Kidney (tissue), 14 donors: Measurements from ENCODE around the gene RBCK1. TPM values are rescaled to one million over a fixed set of nuclear protein-coding genes. Genes with fewer than 3 reads are reported as not detected.

Experiments used
- DNase-seq, 5 donors: peaks; one replicate each; pipeline ENCODE4 v3.0.0-alpha.2; 2013 to 2020
- FAIRE-seq: peaks from 2 replicates; lab custom pipeline; 2012; peaks lifted over from hg19 to GRCh38; lab: Jason Lieb, UNC
- H3K27ac ChIP-seq, 2 donors: one replicate each; pipeline ENCODE4 v1.7.0; 2013; ENCODE audit warnings: low read depth in 2 of 2, low read length in 2 of 2, inconsistent platforms in 1 of 2
- H3K27me3 ChIP-seq: one replicate; pipeline ENCODE4 v1.7.1; 2013; ENCODE audit warnings: low read length, inconsistent platforms; ENCODE audit not compliant: control insufficient read depth, insufficient read depth
- H3K36me3 ChIP-seq, 3 donors: one replicate each; pipeline versions ENCODE4 v1.7.0 to v1.7.1; 2013; ENCODE audit warnings: low read length in 3 of 3, control low read depth in 1 of 3, inconsistent platforms in 1 of 3; ENCODE audit not compliant: insufficient read depth in 3 of 3, control insufficient read depth in 2 of 3
- H3K4me1 ChIP-seq, 3 donors: one replicate each; pipeline versions ENCODE4 v1.7.0 to v1.7.1; 2013; ENCODE audit warnings: low read length in 3 of 3, inconsistent platforms in 1 of 3, low read depth in 1 of 3; ENCODE audit not compliant: control insufficient read depth in 2 of 3, insufficient read depth in 2 of 3
- H3K4me3 ChIP-seq, 3 donors: one replicate each; pipeline versions ENCODE4 v1.7.0 to v1.8.1; 2013; ENCODE audit warnings: low read length in 3 of 3, control low read depth in 1 of 3, inconsistent platforms in 1 of 3
- H3K9ac ChIP-seq, 3 donors: one replicate each; pipeline versions ENCODE4 v1.7.0 to v1.7.1; 2013; ENCODE audit warnings: low read length in 3 of 3, control low read depth in 1 of 3, inconsistent platforms in 1 of 3
- H3K9me3 ChIP-seq, 3 donors: one replicate each; pipeline versions ENCODE4 v1.7.0 to v1.7.1; 2013; ENCODE audit warnings: low read length in 3 of 3, control low read depth in 1 of 3, inconsistent platforms in 1 of 3; ENCODE audit not compliant: control insufficient read depth in 2 of 3, insufficient read depth in 1 of 3
- intact Hi-C: fragments of 100-400 bp; cut with DNase I; formaldehyde crosslinking; loops from one replicate; pipeline ENCODE4 v1.11.1; 2022
- polyA plus RNA-seq: library from polyadenylated mRNA; stranded (reverse); fragments of 350-450 nt; fragmentation: Illumina TruSeq; extraction: RNeasy Lipid Tissue Mini Kit (QIAGEN cat#74804); gene quantifications from one replicate; pipeline ENCODE4 v1.2.3, GENCODE V29; 2014; ENCODE audit warnings: low read depth, low replicate concordance; ENCODE audit not compliant: insufficient read depth
- total RNA-seq: library from RNA; stranded (reverse); fragmentation: NEBNext Ultra II Directional; extraction: Animal tissue kit (Norgen Biotek cat#: 25700); gene quantifications from one replicate; pipeline ENCODE4 v1.2.1, GENCODE V29; 2021
- TF ChIP-seq, protein P1 (sequence below): IDR thresholded peaks from 3 replicates; pipeline ENCODE4 v1.5.1; 2012; ENCODE audit warnings: mild to moderate bottlenecking, moderate library complexity, borderline replicate concordance; ENCODE audit not compliant: insufficient read depth; ENCODE audit errors: extremely low read depth
- donor health status: control.
- donor health status: control.
- donor health status: control.
- donor health status: control.
- donor health status: control.
- donor health status: DM: yes; HTN: yes; CAD: no.
- donor health status: Normal renal cell carcinoma (clear cell type).

The RBCK1 gene
- total and polyA plus RNA-seq, 2 donors from 2014 or later, result 73.0 to 93.6 TPM

DNA sequence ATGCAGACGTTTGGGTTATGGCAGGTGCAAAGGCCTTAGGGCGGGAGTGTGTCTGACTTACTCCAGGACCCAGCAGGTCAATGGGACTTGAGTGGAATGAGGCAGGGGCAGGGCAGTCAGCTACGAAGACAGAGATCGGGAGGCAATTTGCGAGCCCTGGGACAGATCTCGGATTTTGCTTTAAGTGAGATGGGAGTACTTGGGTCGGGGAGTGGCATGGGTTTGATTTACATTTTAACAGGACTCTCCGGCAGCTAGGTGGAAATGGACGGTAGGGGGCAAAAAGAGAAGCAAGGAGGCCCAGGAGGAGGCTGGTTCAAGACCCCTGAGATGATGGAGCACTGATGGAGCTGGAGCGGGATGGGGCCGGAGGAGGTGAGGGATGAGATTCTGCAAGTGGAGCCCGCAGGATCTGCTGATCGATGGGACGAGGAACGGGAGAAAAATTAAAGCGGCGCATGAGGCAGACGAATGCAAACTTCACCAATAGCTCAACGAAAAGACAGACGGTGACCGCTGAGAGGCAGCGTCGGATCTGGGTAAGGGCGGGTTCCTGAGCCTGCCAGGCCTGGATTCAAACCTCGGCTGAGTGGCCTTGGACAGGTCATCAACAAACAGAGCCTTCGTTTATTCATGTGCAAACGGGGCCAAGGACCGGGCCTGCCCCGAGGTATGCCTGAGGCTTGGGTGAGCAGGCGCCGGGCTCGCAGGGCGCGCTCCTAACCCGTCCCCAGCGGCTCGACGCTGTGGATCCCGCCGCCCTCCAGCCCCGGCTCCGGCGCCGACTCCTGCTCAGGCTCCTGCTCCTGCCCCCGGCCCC, 756 bp upstream of the RBCK1 start:
- peak overlapping the region; percentile 47 to 77 (median 71) for H3K4me3 ChIP-seq
- FAIRE-seq, result no peak
- H3K27ac ChIP-seq, result peak overlapping the region; percentile 65 to 70
- H3K9me3 ChIP-seq, result no peaks in the 10 kb centered on the region
- peaks cover 0 to 17% (median 0%) of the 10 kb centered on the region in 3 donors for H3K4me1 ChIP-seq
- TF ChIP-seq, protein P1, sequence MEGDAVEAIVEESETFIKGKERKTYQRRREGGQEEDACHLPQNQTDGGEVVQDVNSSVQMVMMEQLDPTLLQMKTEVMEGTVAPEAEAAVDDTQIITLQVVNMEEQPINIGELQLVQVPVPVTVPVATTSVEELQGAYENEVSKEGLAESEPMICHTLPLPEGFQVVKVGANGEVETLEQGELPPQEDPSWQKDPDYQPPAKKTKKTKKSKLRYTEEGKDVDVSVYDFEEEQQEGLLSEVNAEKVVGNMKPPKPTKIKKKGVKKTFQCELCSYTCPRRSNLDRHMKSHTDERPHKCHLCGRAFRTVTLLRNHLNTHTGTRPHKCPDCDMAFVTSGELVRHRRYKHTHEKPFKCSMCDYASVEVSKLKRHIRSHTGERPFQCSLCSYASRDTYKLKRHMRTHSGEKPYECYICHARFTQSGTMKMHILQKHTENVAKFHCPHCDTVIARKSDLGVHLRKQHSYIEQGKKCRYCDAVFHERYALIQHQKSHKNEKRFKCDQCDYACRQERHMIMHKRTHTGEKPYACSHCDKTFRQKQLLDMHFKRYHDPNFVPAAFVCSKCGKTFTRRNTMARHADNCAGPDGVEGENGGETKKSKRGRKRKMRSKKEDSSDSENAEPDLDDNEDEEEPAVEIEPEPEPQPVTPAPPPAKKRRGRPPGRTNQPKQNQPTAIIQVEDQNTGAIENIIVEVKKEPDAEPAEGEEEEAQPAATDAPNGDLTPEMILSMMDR, result no peak
- H3K27me3 ChIP-seq, result no peaks in the 10 kb centered on the region
- peaks cover 0 to 6% (median 3%) of the 10 kb centered on the region in 3 donors for H3K36me3 ChIP-seq
- intact Hi-C loops, result no loop called here
- peak; percentile 76 to 93 (median 82) for DNase-seq
- peak overlapping the region; percentile 8 to 14 (median 10) for H3K9ac ChIP-seq

DNA sequence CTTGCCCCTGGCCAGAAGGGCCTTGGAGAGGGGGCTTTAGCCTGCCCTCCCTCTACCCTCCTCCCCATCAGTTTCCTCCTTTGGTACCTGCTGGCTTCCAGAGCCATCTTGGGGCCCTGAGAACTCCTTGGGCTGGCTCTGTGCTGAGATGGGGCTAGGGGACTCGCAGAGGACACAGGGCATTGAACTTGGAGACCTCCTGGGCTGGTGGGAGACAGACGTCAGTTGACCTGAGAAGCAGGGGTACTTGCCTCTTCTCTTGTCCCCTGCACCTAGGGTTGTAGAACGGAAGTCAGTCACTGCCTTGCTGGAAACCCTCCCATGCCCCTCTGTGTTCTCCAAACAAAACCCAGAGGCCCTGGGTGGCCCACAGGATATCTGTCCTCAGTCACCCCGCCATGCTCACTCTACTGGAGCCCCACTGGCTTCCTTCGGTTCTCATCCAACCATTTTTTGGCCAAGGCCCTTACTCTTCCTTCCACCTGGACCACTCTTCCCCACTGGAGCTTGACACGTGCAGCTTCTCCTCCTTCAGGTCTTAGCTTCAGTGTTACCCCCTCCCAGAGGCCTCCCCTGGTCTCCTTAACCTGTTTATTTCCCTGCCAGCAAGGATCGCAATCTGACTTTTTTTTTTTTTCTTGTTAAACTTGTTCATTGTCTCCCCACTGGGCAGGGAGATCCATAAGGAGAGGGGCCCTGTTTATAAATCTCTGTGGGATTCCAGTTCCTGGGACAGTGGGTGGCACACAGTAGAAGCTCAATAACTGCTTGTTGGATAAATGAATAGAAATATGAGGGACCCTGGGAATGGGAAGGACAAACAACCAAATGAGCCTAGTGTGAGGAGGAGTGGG, 971 bp downstream of the RBCK1 start:
- FAIRE-seq (no peak), DNase-seq (no peak)
- H3K9ac ChIP-seq, result peak overlapping the region; percentile 76 to 84 (median 83)
- intact Hi-C loops, result no loop called here
- H3K4me1 ChIP-seq, result peaks cover 0 to 18% (median 0%) of the 10 kb centered on the region in 3 donors
- peaks cover 0 to 6% (median 3%) of the 10 kb centered on the region in 3 donors for H3K36me3 ChIP-seq
- peak overlapping the region; percentile 72 to 94 (median 90) for H3K4me3 ChIP-seq
- H3K27ac ChIP-seq, result peak overlapping the region; percentile 90 to 93
- H3K9me3 ChIP-seq, result no peaks in the 10 kb centered on the region
- TF ChIP-seq, protein P1, result no peak
- no peaks in the 10 kb centered on the region for H3K27me3 ChIP-seq

DNA sequence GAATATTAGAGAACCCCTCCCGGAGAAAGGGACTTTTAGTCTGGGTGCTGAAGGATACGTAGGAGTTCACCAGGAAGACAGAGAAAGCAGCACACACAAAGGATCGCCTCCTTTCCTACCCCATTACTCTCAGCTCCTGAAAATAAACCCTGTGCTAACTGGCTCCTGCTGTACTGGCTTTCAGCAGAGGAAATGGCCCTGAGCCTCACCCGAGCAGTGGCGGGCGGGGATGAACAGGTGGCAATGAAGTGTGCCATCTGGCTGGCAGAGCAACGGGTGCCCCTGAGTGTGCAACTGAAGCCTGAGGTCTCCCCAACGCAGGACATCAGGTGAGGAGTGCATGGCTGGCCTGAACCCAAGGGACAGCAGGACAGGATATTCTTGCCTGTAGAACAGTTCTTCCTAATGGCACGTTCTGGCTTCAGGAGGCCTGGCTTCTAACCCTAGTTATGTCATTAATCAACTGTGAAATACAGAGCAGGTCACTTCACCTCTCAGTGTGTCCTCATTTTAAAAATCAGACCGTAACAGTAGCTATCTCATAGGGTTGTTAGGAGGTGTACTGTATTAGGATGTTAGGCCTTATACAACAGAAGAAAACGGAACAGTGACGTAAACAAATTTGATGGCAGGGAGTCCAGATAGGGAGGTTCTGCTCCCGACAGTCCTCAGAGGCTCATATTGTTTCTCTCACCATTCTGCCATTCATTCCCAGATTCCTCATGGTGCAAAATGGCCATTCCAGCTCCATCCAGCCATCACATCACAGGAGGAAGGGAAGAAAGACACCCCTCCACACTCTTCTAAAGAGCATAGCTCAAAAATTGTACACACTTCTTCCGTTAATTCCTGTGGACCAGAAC, 1.8 kb downstream of the RBCK1 start:
- no peak for DNase-seq

More for the DNA sequence above, 1.8 kb downstream of the RBCK1 start:
- peaks cover 0 to 6% (median 3%) of the 10 kb centered on the region in 3 donors for H3K36me3 ChIP-seq
- TF ChIP-seq, protein P1, result no peak
- FAIRE-seq, result no peak
- no peak overlapping the region for H3K27ac ChIP-seq
- H3K4me3 ChIP-seq, result peak overlapping the region in 1 of 3 donors; percentile 94
- peaks cover 0 to 18% (median 0%) of the 10 kb centered on the region in 3 donors for H3K4me1 ChIP-seq
- no peaks in the 10 kb centered on the region for H3K9me3 ChIP-seq
- no peaks in the 10 kb centered on the region for H3K27me3 ChIP-seq
- no peak overlapping the region for H3K9ac ChIP-seq
- intact Hi-C loops, result no loop called here
